ENCODE measurements around the gene HOMER1. TPM values are rescaled to one million over a fixed set of nuclear protein-coding genes. Genes with fewer than 3 reads are reported as not detected.

The HOMER1 gene
- total RNA-seq, 4 donors from 2014 or later, result 26.1 to 42.9 (median 37.9) TPM

DNA sequence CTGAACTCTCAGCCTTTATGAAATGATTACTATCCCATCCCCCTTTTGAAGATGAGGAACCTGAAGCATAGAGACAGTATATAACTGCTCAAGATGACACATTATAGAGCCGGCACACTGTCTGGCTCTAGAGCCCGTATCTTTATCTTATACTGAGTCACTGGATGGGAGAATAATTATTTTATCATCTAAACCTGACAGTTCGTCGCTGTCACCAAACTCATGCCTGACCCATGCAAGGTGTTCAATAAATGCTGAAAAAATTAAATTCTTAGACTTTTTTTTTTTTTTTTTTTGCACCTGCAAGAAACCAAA, 38.8 kb downstream of the HOMER1 start:
- DNase-seq, result no peak
- no peak overlapping the region for H3K27ac ChIP-seq
- no peaks in the 10 kb centered on the region for H3K9me3 ChIP-seq
- TF ChIP-seq POLR2A (IDR thresholded peaks at IDR 0.05), result no peak
- TF ChIP-seq, protein P1, sequence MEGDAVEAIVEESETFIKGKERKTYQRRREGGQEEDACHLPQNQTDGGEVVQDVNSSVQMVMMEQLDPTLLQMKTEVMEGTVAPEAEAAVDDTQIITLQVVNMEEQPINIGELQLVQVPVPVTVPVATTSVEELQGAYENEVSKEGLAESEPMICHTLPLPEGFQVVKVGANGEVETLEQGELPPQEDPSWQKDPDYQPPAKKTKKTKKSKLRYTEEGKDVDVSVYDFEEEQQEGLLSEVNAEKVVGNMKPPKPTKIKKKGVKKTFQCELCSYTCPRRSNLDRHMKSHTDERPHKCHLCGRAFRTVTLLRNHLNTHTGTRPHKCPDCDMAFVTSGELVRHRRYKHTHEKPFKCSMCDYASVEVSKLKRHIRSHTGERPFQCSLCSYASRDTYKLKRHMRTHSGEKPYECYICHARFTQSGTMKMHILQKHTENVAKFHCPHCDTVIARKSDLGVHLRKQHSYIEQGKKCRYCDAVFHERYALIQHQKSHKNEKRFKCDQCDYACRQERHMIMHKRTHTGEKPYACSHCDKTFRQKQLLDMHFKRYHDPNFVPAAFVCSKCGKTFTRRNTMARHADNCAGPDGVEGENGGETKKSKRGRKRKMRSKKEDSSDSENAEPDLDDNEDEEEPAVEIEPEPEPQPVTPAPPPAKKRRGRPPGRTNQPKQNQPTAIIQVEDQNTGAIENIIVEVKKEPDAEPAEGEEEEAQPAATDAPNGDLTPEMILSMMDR (IDR thresholded peaks at IDR 0.05), result no peak
- WGBS, 2 donors, result 94 to 97% methylated on average over 4 of the region's 4 CpGs
- no peak overlapping the region for H3K4me3 ChIP-seq (replicated peaks in 1 of 3)
- H3K4me1 ChIP-seq, result peaks cover 23 to 28% of the 10 kb centered on the region in 2 donors
- H3K27me3 ChIP-seq, result no peaks in the 10 kb centered on the region
- intact Hi-C loops (cut with DNase I), result no loop called here
- H3K36me3 ChIP-seq, result no peaks in the 10 kb centered on the region

DNA sequence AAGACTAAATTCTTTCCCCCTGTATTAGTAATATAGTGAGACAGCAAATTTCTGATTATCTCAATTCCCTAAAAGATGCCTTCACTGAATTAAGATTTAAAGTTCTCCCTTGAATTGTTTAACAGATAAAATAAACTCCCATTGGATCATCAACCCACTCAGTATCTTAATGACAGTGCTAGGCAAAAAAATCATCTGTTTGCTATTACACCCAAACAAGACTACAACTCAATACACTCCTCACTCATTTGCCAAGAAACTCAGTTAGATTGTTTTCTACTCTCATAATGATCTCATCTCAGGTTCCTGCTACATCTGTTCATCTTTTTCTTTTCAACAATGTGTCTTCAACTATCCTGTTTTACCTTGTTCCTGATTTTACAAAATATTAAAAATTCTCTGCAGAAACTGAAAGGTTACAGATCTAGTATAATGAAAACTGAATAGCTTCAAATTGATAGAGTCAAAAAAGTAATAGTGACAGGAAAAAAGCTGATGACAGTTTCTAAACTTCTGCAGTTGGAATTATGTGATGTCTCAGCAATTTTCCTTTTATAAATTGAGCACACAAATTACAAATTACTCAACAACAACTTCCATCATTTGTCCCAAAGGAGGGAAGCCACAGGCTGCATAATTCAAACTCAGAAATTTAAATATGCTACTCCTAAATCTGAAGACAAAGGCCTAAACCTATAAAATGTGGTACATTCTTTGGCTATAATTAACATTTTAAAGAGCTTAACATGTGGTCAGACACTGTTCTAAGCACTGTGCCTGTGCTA, 39.4 kb downstream of the HOMER1 start:
- no peak for TF ChIP-seq POLR2A (IDR thresholded peaks at IDR 0.05)
- TF ChIP-seq, protein P1 (IDR thresholded peaks at IDR 0.05), result no peak
- Histone ChIP-seq H3K27ac (no peak overlapping the region), H3K36me3 (no peaks in the 10 kb centered on the region), H3K4me3 (replicated peaks in 1 of 3) (no peak overlapping the region), H3K9me3 (no peaks in the 10 kb centered on the region), H3K27me3 (no peaks in the 10 kb centered on the region), H3K4me1 (peaks cover 23 to 28% of the 10 kb centered on the region in 2 donors)
- no peak for DNase-seq
- intact Hi-C loops (cut with DNase I), result no loop called here

DNA sequence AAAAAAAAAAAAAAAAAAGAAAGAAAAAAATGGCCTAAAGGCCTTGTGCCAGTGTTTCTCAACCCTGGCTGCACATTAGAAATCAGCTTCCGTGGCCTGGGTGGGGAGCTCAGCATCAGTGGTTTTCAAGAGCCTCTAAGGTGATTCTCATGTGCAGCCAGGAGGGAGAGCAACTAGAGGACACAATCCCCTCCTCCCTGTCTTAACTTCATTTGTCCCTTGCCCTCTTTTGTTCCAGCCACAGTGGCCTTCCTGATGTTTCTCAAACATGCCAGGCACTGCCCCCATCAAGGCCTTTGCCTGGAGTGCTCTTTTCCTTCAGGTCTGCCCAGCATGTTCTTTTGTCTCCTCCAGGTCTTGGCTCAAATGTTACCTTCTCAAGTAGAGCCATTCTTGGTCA, 42.4 kb downstream of the HOMER1 start:
- no peaks in the 10 kb centered on the region for H3K36me3 ChIP-seq
- intact Hi-C loops (cut with DNase I), result no loop called here
- no peaks in the 10 kb centered on the region for H3K9me3 ChIP-seq
- peak in 1 of 2 donors; percentile 37 for TF ChIP-seq POLR2A (IDR thresholded peaks at IDR 0.05)
- TF ChIP-seq, protein P1 (IDR thresholded peaks at IDR 0.05), result peak in 1 of 6 experiments; percentile 6
- H3K4me3 ChIP-seq (replicated peaks in 1 of 3), result no peak overlapping the region
- no peaks in the 10 kb centered on the region for H3K27me3 ChIP-seq
- peak; percentile 87 to 90 for DNase-seq
- WGBS, 2 donors, result 12 to 31% methylated on average over 1 of the region's 1 CpG
- H3K27ac ChIP-seq, result peak overlapping the region; percentile 71 to 84 (median 77)
- peaks cover 23 to 36% of the 10 kb centered on the region in 2 donors for H3K4me1 ChIP-seq

- Histone ChIP-seq H3K27ac (no peak overlapping the region), H3K4me3 (replicated peaks in 1 of 3) (no peak overlapping the region), H3K27me3 (no peaks in the 10 kb centered on the region), H3K36me3 (no peaks in the 10 kb centered on the region), H3K4me1 (peaks cover 0 to 8% of the 10 kb centered on the region in 2 donors), H3K9me3 (no peaks in the 10 kb centered on the region)
- DNase-seq, result no peak
- TF ChIP-seq, protein P1 (IDR thresholded peaks at IDR 0.05), result peak; percentile 27 to 79 (median 52)
- no peak for TF ChIP-seq POLR2A (IDR thresholded peaks at IDR 0.05)
- intact Hi-C loops (cut with DNase I), result loop anchor here (5.0 kb wide), 1 partner anchor 333 kb away; no protein-coding TSS in a partner anchor
- WGBS, 2 donors, result 70 to 71% methylated on average over 6 of the region's 6 CpGs
These were observed 49.1 kb downstream of the HOMER1 start for GRCh38 chr5:79464695-79465332.

DNA sequence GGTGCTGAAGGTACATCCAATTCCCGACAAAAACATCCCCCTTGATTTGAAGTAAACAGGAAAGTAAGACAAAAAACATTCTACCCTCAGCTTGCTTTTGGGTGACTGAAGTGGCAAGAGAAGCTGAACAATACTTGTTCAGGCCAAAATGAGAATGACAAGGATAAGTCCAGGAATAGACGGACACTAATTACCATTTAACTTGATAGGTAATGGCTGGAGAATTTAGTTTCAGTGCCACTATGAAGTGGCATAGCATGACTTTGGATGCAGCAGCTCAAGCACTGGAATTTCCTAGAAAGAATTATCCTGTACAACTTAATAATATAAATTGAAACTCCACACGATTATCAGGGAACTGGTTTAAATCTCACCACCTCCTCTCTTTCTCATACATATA, 49.7 kb downstream of the HOMER1 start:
- intact Hi-C loops (cut with DNase I), result loop anchor here (5.0 kb wide), 1 partner anchor 332 kb away; no protein-coding TSS in a partner anchor
- Histone ChIP-seq H3K4me3 (replicated peaks in 1 of 3) (no peak overlapping the region), H3K9me3 (no peaks in the 10 kb centered on the region), H3K27me3 (no peaks in the 10 kb centered on the region), H3K4me1 (peaks cover 0 to 8% of the 10 kb centered on the region in 2 donors), H3K36me3 (no peaks in the 10 kb centered on the region), H3K27ac (no peak overlapping the region)
- no peak for DNase-seq
- 65 to 74% methylated on average over 3 of the region's 3 CpGs for WGBS, 2 donors
- TF ChIP-seq, protein P1 (IDR thresholded peaks at IDR 0.05), result no peak
- TF ChIP-seq POLR2A (IDR thresholded peaks at IDR 0.05), result no peak
